Right atrium auricular region (tissue), 2 donors: ENCODE measurements around the gene LIMCH1. TPM values are rescaled to one million over a fixed set of nuclear protein-coding genes. Genes with fewer than 3 reads are reported as not detected.

ENCODE experiments used
- DNase-seq: peaks from one replicate; pipeline ENCODE4 v3.0.0-alpha.2; 2019; ENCODE audit warnings: low spot score
- H3K27ac ChIP-seq, 2 donors: fragments of 200-600 bp; sonication (generic); 1 replicate in 1 of 2; 2 replicates in 1 of 2; pipeline ENCODE4 v1.5.1; 2016 to 2019
- H3K27me3 ChIP-seq, 2 donors: fragments of 200-600 bp; sonication (generic); one replicate each; pipeline versions ENCODE4 v1.5.1 to v1.6.0; 2017 to 2019
- H3K36me3 ChIP-seq: fragments of 200-600 bp; sonication (generic); one replicate; pipeline ENCODE4 v1.5.1; 2016
- H3K4me1 ChIP-seq, 2 donors: fragments of 200-600 bp; sonication (generic); one replicate each; pipeline versions ENCODE4 v1.5.1 to v1.6.0; 2017 to 2019
- H3K4me3 ChIP-seq, 2 donors: fragments of 200-600 bp; sonication (generic); 1 replicate in 1 of 2; 2 replicates in 1 of 2; pipeline ENCODE4 v1.5.1; 2017 to 2019; ENCODE audit warnings: mild to moderate bottlenecking in 1 of 2, moderate library complexity in 1 of 2
- H3K9me3 ChIP-seq, 2 donors: fragments of 200-600 bp; sonication (generic); one replicate each; pipeline ENCODE4 v1.5.1; 2019
- total RNA-seq, 2 donors: library from RNA; depleted of rRNA; stranded (reverse); fragments of >200 nt; gene quantifications; one replicate each; pipeline ENCODE4 v1.1.0, GENCODE V29; 2016
- TF ChIP-seq, protein P1 (sequence below), 2 donors: fragments of 200-600 bp; sonication (generic); IDR thresholded peaks; one replicate each; pipeline ENCODE4 v1.5.1; 2019; ENCODE audit warnings: antibody characterized with exemption in 2 of 2

LIMCH1 gene
- total RNA-seq, 2 donors from 2014 or later: 76.1 to 101 TPM

DNA sequence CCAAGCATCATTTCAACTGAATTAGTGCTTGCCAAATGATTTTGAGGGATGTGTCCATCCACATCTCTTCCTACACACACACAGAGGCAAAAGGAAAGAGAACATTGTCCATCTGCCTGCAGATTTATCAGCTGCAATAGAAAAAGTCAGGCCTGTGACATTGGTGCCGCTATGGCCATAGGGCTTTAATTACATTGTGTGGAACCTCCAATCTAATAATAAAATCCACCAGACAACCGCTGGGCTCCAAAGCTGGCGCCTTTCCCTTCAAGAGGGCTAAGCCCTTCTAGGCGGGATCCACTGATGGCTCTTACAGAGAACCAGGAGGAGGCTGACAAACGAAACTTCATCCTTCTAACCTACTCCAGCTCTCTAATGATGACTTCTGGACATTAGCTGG lies 150.0 kb downstream of the LIMCH1 start:
- Histone ChIP-seq H3K27ac (no peak overlapping the region), H3K36me3 (peaks cover 75% of the 10 kb centered on the region), H3K27me3 (no peaks in the 10 kb centered on the region), H3K4me1 (no peaks in the 10 kb centered on the region), H3K9me3 (no peaks in the 10 kb centered on the region), H3K4me3 (no peak overlapping the region)
- DNase-seq: no peak
- TF ChIP-seq, protein P1, sequence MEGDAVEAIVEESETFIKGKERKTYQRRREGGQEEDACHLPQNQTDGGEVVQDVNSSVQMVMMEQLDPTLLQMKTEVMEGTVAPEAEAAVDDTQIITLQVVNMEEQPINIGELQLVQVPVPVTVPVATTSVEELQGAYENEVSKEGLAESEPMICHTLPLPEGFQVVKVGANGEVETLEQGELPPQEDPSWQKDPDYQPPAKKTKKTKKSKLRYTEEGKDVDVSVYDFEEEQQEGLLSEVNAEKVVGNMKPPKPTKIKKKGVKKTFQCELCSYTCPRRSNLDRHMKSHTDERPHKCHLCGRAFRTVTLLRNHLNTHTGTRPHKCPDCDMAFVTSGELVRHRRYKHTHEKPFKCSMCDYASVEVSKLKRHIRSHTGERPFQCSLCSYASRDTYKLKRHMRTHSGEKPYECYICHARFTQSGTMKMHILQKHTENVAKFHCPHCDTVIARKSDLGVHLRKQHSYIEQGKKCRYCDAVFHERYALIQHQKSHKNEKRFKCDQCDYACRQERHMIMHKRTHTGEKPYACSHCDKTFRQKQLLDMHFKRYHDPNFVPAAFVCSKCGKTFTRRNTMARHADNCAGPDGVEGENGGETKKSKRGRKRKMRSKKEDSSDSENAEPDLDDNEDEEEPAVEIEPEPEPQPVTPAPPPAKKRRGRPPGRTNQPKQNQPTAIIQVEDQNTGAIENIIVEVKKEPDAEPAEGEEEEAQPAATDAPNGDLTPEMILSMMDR (IDR thresholded peaks at IDR 0.05): no peak

DNA sequence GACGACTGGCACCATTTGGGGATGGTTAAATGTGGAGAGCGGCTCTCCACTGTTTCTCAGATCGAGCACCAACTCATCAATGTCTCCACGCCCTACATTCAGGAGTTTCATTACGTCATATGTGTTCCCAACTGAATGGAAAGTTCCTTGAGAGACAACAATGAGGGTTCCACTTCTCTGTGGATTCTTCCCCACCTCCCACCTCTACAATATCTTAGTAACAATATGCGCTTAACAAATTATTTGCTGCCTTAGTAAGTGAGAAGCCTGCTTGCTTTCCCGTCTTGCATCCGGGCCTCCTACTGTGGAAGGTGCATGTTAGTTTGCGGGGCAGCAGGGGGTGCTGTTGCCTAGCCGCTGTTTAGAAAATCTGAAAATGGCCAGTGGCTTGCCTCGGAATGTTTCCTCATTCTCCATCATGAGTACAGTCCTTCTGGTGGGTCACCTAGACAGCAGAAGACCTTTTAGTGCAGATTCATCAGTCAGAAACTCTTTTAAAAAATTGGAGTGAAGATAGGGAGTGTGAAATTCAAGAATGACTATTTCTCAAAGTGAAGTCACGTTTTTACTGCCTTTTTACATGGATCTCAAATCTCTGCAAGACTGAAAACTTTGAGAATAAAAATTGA lies 154.9 kb downstream of the LIMCH1 start:
- Histone ChIP-seq H3K27ac (no peak overlapping the region), H3K4me3 (no peak overlapping the region), H3K27me3 (no peaks in the 10 kb centered on the region), H3K4me1 (no peaks in the 10 kb centered on the region), H3K9me3 (no peaks in the 10 kb centered on the region), H3K36me3 (peaks cover 41% of the 10 kb centered on the region)
- TF ChIP-seq, protein P1 (IDR thresholded peaks at IDR 0.05): peak; percentile 73 to 84
- DNase-seq: no peak

DNA sequence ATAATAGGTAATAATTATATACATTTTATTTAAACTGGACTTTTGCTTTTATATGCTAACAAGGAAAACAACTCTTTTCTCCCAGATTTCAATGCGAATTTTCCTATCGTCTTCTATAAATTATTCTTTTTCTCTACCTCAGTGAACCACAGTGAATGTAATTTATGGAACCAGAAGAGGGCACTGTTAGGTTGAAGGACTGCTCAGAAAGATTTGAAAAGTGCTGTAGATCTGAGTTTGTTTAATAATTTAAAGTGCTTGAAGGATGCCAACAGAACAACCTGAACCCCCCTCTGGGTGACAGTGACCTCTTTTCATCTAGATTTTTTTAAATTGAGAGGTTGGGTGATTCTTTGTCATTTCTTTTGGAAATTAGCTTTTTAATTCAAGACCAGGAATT lies 155.7 kb downstream of the LIMCH1 start:
- DNase-seq: no peak
- peaks cover 33% of the 10 kb centered on the region for H3K36me3 ChIP-seq
- TF ChIP-seq, protein P1 (IDR thresholded peaks at IDR 0.05): peak in 1 of 2 donors; percentile 39

DNA sequence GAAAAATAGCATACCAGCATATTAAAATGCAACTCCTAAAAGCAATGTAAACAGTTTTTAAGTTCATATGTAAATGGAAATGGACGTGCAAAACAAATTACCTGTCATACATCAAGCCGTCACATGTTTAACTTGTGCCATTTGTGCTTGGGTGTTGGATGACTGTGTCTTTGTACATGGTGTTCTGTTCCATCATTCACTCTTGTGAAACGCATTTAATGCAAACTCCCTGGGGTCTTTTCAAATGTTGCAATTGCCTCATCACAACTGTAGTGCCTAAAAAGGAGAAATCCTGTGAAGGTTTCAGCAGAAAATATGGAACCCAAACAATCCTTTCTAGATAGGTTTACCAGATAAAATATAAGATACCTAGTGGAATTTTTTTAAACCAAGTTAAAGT lies 158.2 kb downstream of the LIMCH1 start:
- DNase-seq: no peak
- H3K36me3 ChIP-seq: peaks cover 11% of the 10 kb centered on the region
- H3K27me3 ChIP-seq: no peaks in the 10 kb centered on the region
- no peaks in the 10 kb centered on the region for H3K9me3 ChIP-seq
- H3K4me3 ChIP-seq: no peak overlapping the region
- TF ChIP-seq, protein P1 (IDR thresholded peaks at IDR 0.05): no peak
- H3K27ac ChIP-seq: no peak overlapping the region
- H3K4me1 ChIP-seq: no peaks in the 10 kb centered on the region

More for the DNA sequence above, 155.7 kb downstream of the LIMCH1 start:
- H3K4me1 ChIP-seq: no peaks in the 10 kb centered on the region
- no peak overlapping the region for H3K4me3 ChIP-seq
- H3K9me3 ChIP-seq: no peaks in the 10 kb centered on the region
- H3K27me3 ChIP-seq: no peaks in the 10 kb centered on the region
- H3K27ac ChIP-seq: no peak overlapping the region

DNA sequence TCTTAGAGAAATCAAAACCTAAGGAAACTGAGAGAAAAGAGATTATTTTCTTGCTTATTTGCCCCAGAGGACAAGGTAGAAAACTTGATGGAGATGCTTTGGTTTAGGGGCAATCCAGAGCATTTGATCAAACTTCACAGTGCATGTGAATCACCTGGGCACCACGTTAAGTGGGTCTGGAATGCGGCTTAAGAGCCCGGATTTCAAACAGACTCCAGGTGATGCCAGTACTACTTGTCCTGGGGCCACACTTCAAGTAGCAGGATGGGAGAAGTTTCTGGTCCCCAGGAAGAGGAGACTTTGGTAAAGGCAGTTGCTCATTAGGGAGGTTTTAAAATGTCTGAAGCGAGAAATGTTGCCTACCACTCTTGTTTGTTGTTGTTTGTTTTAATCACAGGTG lies 158.8 kb downstream of the LIMCH1 start:
- Histone ChIP-seq H3K4me3 (no peak overlapping the region), H3K27me3 (no peaks in the 10 kb centered on the region), H3K9me3 (no peaks in the 10 kb centered on the region), H3K4me1 (no peaks in the 10 kb centered on the region), H3K27ac (no peak overlapping the region), H3K36me3 (peaks cover 7% of the 10 kb centered on the region)
- TF ChIP-seq, protein P1 (IDR thresholded peaks at IDR 0.05): no peak
- no peak for DNase-seq

DNA sequence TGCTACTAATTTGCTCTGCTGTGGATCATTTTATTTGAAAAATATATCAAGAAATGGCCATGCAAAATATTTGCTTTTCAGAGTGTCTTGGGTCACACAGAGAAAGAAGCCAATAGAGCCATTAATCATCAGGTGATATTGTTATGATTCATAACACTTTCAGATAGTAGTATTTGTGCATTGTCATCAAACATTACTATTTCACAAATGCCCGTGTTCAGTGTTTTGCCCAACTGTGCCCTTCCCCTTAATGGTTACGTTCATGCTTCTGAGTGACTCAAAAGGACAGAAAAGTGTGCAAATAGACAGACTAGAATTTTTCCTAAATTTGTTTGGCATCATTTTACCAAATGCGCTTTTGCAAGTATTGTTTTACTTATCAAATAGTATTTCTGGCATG lies 164.0 kb downstream of the LIMCH1 start:
- Histone ChIP-seq H3K27me3 (no peaks in the 10 kb centered on the region), H3K4me3 (no peak overlapping the region), H3K36me3 (peaks cover 4% of the 10 kb centered on the region), H3K4me1 (no peaks in the 10 kb centered on the region), H3K27ac (no peak overlapping the region), H3K9me3 (no peaks in the 10 kb centered on the region)
- no peak for DNase-seq
- TF ChIP-seq, protein P1 (IDR thresholded peaks at IDR 0.05): no peak
